ENCODE results near the gene PI16. TPM values are rescaled to one million over a fixed set of nuclear protein-coding genes. Genes with fewer than 3 reads are reported as not detected.

Gene PI16
- total RNA-seq, 1 donor from 2014 or later: not detected

DNA sequence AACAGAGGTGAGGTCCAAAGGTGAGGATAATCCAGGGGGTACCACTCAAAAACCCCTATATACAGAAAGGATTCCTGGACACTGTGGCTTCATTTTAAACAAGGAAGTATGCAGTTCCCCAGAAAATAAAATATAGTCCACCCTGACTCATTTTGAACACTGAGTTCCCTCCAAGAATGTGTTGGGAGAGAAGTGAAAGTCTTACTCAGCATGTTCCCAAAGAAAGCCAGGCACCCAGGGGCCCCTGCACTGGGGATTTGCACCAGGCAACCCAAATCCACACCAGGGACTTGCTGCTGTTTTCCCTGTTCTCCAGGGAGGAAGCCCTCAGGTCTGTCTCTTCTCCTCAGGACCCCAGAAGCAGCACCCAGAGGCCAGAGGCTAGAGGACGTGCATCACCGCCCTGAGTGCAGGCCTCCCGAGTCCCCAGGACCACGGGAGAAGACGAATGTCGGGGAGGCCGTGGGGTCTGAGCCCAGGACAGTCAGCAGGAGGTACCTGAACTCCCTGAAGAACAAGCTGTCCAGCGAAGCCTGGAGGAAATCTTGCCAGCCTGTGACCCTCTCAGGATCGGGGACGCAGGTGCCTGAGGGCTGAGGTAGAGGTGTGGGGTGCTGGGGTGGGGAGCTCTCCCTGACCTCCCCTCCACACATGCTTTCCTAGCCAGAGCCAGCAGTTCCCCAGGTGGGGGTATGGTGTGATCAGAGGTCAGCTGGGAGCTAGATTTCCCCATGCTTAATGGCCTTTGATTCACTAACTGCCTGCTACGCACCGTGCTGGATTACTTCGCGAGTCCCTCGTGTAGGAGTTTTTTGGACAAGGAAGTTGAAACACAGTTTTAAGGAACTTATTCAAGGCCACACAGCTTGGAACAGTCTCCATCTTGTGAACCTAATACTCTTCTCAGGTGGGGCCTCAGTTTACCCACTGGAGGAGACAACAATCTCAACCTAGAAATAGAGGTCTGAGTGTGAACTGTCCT lies 54.2 kb downstream of the PI16 start:
- Mint-ChIP-seq H3K4me1 (ENCODE audit: unreplicated experiment) (no peaks in the 10 kb centered on the region), H3K27me3 (ENCODE audit: unreplicated experiment) (no peaks in the 10 kb centered on the region), H3K9me3 (ENCODE audit: unreplicated experiment) (no peaks in the 10 kb centered on the region), H3K36me3 (ENCODE audit: unreplicated experiment) (no peaks in the 10 kb centered on the region), H3K27ac (ENCODE audit: unreplicated experiment) (no peak overlapping the region), H3K4me3 (ENCODE audit: unreplicated experiment) (no peak overlapping the region)
- TF ChIP-seq, protein P1, sequence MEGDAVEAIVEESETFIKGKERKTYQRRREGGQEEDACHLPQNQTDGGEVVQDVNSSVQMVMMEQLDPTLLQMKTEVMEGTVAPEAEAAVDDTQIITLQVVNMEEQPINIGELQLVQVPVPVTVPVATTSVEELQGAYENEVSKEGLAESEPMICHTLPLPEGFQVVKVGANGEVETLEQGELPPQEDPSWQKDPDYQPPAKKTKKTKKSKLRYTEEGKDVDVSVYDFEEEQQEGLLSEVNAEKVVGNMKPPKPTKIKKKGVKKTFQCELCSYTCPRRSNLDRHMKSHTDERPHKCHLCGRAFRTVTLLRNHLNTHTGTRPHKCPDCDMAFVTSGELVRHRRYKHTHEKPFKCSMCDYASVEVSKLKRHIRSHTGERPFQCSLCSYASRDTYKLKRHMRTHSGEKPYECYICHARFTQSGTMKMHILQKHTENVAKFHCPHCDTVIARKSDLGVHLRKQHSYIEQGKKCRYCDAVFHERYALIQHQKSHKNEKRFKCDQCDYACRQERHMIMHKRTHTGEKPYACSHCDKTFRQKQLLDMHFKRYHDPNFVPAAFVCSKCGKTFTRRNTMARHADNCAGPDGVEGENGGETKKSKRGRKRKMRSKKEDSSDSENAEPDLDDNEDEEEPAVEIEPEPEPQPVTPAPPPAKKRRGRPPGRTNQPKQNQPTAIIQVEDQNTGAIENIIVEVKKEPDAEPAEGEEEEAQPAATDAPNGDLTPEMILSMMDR (IDR thresholded peaks at IDR 0.05): no peak
- DNase-seq (ENCODE audit: extremely low spot score, unreplicated experiment): no peak

DNA sequence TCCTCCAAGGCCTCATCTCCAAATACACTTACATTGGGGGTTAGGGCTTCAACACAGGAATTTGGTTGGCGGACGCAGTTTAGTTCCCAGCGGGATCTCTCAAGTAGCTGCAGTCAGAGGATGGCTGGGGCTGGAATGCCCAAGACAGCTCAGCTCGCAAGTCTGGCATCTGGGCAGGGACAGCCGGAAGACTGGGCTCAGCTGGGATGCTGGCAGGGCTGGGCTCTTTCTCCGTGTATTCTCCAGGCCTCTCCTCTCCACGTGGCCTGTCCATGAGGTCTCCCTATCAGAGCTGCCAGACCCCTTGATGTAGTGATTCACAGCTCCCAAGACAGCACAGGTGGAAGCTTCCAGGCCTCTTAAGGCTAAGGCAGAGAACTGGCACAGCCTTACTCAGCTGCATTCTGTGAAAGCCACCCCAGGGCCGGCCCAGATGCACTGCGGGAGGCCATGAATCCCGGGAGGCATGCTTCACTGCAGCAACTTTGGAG lies 55.9 kb downstream of the PI16 start:
- DNase-seq (ENCODE audit: extremely low spot score, unreplicated experiment): no peak

DNA sequence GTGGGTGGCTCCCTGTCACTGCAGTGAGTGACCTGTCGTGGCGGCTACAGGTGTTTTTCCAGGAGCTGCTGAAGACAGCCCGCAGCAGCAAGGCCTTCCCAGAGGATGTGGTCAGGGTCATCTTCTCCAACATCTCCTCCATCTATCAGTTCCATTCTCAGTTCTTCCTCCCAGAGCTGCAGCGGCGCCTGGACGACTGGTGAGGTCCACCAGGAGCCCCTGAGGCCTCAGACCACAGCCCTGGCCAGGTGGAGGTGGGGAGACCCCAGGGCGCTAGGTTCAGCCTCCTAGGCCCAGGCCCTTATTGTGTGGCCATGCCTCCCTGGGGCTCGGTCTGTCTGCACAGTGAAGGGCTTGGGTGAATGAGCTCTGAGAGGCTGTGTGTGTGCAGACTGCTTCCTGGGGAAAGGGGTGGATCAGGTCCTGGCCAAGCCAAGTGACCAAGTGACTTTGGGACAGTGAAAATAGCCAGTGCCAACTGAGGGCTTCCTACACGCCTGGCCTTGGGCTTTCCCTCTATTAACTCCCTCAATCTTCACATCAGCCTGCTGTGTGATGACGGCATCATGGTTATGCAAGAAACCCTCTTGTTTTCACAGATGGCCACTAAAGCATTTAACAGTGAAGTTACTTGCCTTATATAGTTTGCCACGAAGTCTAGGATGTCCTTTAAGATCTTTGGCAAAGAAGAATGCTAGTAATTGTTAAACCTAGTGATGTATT lies 57.3 kb downstream of the PI16 start:
- H3K4me3 Mint-ChIP-seq (ENCODE audit: unreplicated experiment): no peak overlapping the region
- H3K9me3 Mint-ChIP-seq (ENCODE audit: unreplicated experiment): no peaks in the 10 kb centered on the region
- H3K27ac Mint-ChIP-seq (ENCODE audit: unreplicated experiment): no peak overlapping the region
- H3K4me1 Mint-ChIP-seq (ENCODE audit: unreplicated experiment): no peaks in the 10 kb centered on the region
- H3K36me3 Mint-ChIP-seq (ENCODE audit: unreplicated experiment): no peaks in the 10 kb centered on the region
- DNase-seq (ENCODE audit: extremely low spot score, unreplicated experiment): no peak
- TF ChIP-seq, protein P1 (IDR thresholded peaks at IDR 0.05): no peak
- H3K27me3 Mint-ChIP-seq (ENCODE audit: unreplicated experiment): no peaks in the 10 kb centered on the region

More for the DNA sequence above, 55.9 kb downstream of the PI16 start:
- Mint-ChIP-seq H3K27me3 (ENCODE audit: unreplicated experiment) (no peaks in the 10 kb centered on the region), H3K4me1 (ENCODE audit: unreplicated experiment) (no peaks in the 10 kb centered on the region), H3K27ac (ENCODE audit: unreplicated experiment) (no peak overlapping the region), H3K36me3 (ENCODE audit: unreplicated experiment) (no peaks in the 10 kb centered on the region), H3K4me3 (ENCODE audit: unreplicated experiment) (no peak overlapping the region), H3K9me3 (ENCODE audit: unreplicated experiment) (no peaks in the 10 kb centered on the region)
- TF ChIP-seq, protein P1 (IDR thresholded peaks at IDR 0.05): no peak

DNA sequence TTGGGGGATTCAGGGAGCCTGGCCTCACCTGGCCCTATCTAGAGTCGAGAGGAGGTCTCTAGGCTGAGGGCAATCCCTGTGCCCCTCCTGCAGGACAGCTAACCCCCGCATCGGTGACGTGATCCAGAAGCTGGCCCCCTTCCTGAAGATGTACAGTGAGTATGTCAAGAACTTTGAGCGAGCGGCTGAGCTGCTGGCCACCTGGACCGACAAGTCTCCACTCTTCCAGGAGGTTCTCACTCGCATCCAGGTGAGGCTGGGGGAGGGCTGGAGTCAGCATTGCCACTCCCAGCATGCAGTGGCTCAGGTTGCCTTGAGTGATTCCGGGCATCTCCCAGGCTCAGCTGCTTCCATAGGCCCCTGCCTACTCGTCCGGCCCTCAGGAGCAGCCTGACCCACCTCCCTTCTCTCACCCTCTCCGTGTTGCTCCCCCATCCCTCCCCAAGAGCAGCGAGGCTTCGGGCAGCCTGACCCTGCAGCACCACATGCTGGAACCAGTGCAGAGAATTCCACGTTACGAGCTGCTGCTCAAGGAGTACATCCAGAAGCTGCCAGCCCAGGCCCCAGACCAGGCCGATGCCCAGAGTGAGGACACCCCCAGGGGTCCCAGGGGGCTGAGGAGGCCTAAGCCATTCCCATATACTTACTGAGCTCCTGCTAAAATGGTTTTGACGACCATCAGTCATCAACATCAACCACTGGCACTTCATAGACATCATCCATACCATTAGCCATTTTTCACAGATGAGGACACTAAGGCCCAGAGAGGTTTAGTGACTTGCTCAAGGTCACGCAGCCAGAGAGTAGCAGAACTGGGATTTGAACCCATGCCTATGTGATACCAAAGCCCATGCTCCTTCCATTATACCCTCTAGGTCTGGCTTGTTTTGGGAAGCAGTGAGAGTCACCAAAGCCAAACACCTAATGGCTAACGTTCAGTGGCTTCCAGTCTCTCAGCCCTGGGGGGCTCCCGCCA lies 59.3 kb downstream of the PI16 start:
- TF ChIP-seq, protein P1 (IDR thresholded peaks at IDR 0.05): no peak

More for the DNA sequence above, 59.3 kb downstream of the PI16 start:
- Mint-ChIP-seq H3K27ac (ENCODE audit: unreplicated experiment) (no peak overlapping the region), H3K4me1 (ENCODE audit: unreplicated experiment) (peaks cover 9% of the 10 kb centered on the region), H3K27me3 (ENCODE audit: unreplicated experiment) (no peaks in the 10 kb centered on the region), H3K4me3 (ENCODE audit: unreplicated experiment) (no peak overlapping the region), H3K9me3 (ENCODE audit: unreplicated experiment) (no peaks in the 10 kb centered on the region), H3K36me3 (ENCODE audit: unreplicated experiment) (no peaks in the 10 kb centered on the region)
- DNase-seq (ENCODE audit: extremely low spot score, unreplicated experiment): no peak

Other genes starting within 250 kb of the PI16 start
- gene CPNE5, start 115.3 kb upstream of the PI16 start, total RNA-seq: not detected in 2 replicates
- 21.0 and 21.4 TPM in 2 replicates for gene PPIL1, start 79.9 kb upstream of the PI16 start, total RNA-seq
- gene C6orf89, start 68.8 kb upstream of the PI16 start, total RNA-seq: 71.2 and 73.2 TPM in 2 replicates
- 175 and 180 TPM in 2 replicates for gene MTCH1, start 31.5 kb downstream of the PI16 start, total RNA-seq
- not detected in 2 replicates for gene FGD2, start 50.9 kb downstream of the PI16 start, total RNA-seq
- gene PIM1, start 215.4 kb downstream of the PI16 start, total RNA-seq: 8.9 and 12.8 TPM in 2 replicates

Data from osteocyte (in vitro differentiated cells).